ENCODE data around the gene SLC7A6. TPM values are rescaled to one million over a fixed set of nuclear protein-coding genes. Genes with fewer than 3 reads are reported as not detected.
"Not testable (repeated sequence)": the region's sequence is repeated elsewhere in the genome, so short reads cannot be mapped to it uniquely, and the experiment has no call there.

SLC7A6 gene
- total and polyA plus RNA-seq, 9 donors: 3.1 to 14.4 (median 9.0) TPM

- Histone ChIP-seq H3K9me3 (no peaks in the 10 kb centered on the region), H3K4me1 (ENCODE audit: insufficient read depth) (no peaks in the 10 kb centered on the region), H3K27ac (no peak overlapping the region), H3K27me3 (no peaks in the 10 kb centered on the region), H3K36me3 (no peaks in the 10 kb centered on the region), H3K4me3 (no peak overlapping the region)
- 90 to 92% (median 90%) methylated on average over 11 of the region's 11 CpGs for WGBS, 3 donors
- intact Hi-C loops (cut with DNase I): no loop called here
- TF ChIP-seq EP300 (IDR thresholded peaks at IDR 0.05) (no peak), POLR2A (IDR thresholded peaks at IDR 0.05) (no peak)
- TF ChIP-seq, protein P1, sequence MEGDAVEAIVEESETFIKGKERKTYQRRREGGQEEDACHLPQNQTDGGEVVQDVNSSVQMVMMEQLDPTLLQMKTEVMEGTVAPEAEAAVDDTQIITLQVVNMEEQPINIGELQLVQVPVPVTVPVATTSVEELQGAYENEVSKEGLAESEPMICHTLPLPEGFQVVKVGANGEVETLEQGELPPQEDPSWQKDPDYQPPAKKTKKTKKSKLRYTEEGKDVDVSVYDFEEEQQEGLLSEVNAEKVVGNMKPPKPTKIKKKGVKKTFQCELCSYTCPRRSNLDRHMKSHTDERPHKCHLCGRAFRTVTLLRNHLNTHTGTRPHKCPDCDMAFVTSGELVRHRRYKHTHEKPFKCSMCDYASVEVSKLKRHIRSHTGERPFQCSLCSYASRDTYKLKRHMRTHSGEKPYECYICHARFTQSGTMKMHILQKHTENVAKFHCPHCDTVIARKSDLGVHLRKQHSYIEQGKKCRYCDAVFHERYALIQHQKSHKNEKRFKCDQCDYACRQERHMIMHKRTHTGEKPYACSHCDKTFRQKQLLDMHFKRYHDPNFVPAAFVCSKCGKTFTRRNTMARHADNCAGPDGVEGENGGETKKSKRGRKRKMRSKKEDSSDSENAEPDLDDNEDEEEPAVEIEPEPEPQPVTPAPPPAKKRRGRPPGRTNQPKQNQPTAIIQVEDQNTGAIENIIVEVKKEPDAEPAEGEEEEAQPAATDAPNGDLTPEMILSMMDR (IDR thresholded peaks at IDR 0.05): no peak
- peak in 1 of 5 donors; percentile 35 for DNase-seq
These were observed 23.2 kb downstream of the SLC7A6 start for GRCh38 chr16:68287276-68288251.

DNA sequence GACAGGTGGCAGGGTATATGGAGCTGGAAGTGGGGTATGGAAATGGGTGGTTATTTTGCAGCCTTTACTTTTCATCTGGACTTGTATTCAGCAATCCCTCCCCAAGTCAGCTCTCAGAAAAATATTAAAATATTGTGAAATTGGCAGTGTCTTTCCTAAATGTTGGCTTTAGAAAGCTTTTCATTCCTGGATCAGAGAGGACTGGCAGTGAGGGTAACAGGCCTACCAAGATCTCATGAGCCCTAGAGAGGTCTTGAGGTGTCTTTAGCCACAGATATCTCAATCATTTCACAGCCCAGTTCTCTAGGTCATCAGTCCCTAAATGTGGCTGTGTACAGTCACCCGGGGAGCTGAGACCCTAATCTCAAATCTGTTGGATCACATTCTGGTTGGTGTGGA lies 23.9 kb downstream of the SLC7A6 start:
- H3K9me3 ChIP-seq: no peaks in the 10 kb centered on the region
- no peaks in the 10 kb centered on the region for H3K27me3 ChIP-seq
- WGBS, 3 donors: 87 to 94% (median 89%) methylated on average over 1 of the region's 1 CpG
- intact Hi-C loops (cut with DNase I): no loop called here
- H3K27ac ChIP-seq: no peak overlapping the region
- no peak for DNase-seq
- no peak overlapping the region for H3K4me3 ChIP-seq
- H3K4me1 ChIP-seq (ENCODE audit: insufficient read depth): no peaks in the 10 kb centered on the region
- H3K36me3 ChIP-seq: no peaks in the 10 kb centered on the region
- no peak for TF ChIP-seq POLR2A (IDR thresholded peaks at IDR 0.05)
- TF ChIP-seq, protein P1 (IDR thresholded peaks at IDR 0.05): no peak

GRCh38 chr16:68288796-68289195 lies 24.5 kb downstream of the SLC7A6 start:
- intact Hi-C loops (cut with DNase I); H3K9me3 ChIP-seq; H3K27me3 ChIP-seq; DNase-seq; H3K27ac ChIP-seq; H3K4me3 ChIP-seq; H3K4me1 ChIP-seq (ENCODE audit: insufficient read depth); H3K36me3 ChIP-seq: not testable (repeated sequence)
- WGBS, 3 donors: 87 to 91% (median 88%) methylated on average over 9 of the region's 9 CpGs

GRCh38 chr16:68289202-68289601 lies 24.9 kb downstream of the SLC7A6 start:
- H3K27me3 ChIP-seq: no peaks in the 10 kb centered on the region
- TF ChIP-seq, protein P1 (IDR thresholded peaks at IDR 0.05): no peak
- H3K4me1 ChIP-seq (ENCODE audit: insufficient read depth): no peaks in the 10 kb centered on the region
- no peaks in the 10 kb centered on the region for H3K9me3 ChIP-seq
- no peak overlapping the region for H3K27ac ChIP-seq
- intact Hi-C loops (cut with DNase I): no loop called here
- DNase-seq: no peak
- H3K4me3 ChIP-seq: no peak overlapping the region
- H3K36me3 ChIP-seq: no peaks in the 10 kb centered on the region
- 97 to 100% (median 97%) methylated on average over 2 of the region's 2 CpGs for WGBS, 3 donors

- 68 to 72% (median 71%) methylated on average over 4 of the region's 4 CpGs for WGBS, 3 donors
- TF ChIP-seq POLR2A (IDR thresholded peaks at IDR 0.05) (no peak), EP300 (IDR thresholded peaks at IDR 0.05) (no peak)
- TF ChIP-seq, protein P1 (IDR thresholded peaks at IDR 0.05): no peak
These were observed 25.4 kb downstream of the SLC7A6 start for GRCh38 chr16:68289621-68290329.

More at GRCh38 chr16:68289621-68290329, 25.4 kb downstream of the SLC7A6 start:
- no peaks in the 10 kb centered on the region for H3K9me3 ChIP-seq
- intact Hi-C loops (cut with DNase I): no loop called here
- H3K4me3 ChIP-seq: no peak overlapping the region
- H3K36me3 ChIP-seq: no peaks in the 10 kb centered on the region
- no peak for DNase-seq
- no peaks in the 10 kb centered on the region for H3K4me1 ChIP-seq (ENCODE audit: insufficient read depth)
- no peak overlapping the region for H3K27ac ChIP-seq
- H3K27me3 ChIP-seq: no peaks in the 10 kb centered on the region
